Endothelial cell of umbilical vein (primary cell): ENCODE results near the gene SIN3A.

Source experiments
- POLR2A ChIP-seq: IDR thresholded peaks from 2 replicates; pipeline ENCODE4 v1.6.1; 2012; ENCODE audit warnings: low read depth, mild to moderate bottlenecking, control low read depth, low read length
- POLR2AphosphoS5 ChIP-seq: IDR thresholded peaks from 2 replicates; pipeline ENCODE4 v1.6.1; 2012; ENCODE audit warnings: low read depth, mild to moderate bottlenecking, control low read depth, low read length, moderate library complexity; ENCODE audit not compliant: insufficient read depth
- TF ChIP-seq, protein P1 (sequence below), 2 donors: IDR thresholded peaks; 1 replicate in 1 of 2; 2 replicates in 1 of 2; pipeline ENCODE4 v1.5.1; 2011; ENCODE audit warnings: low read length in 2 of 2, mild to moderate bottlenecking in 2 of 2, moderate library complexity in 2 of 2, control low read depth in 1 of 2, inconsistent platforms in 1 of 2, low read depth in 1 of 2; ENCODE audit not compliant: insufficient read depth in 1 of 2; ENCODE audit errors: extremely low read depth in 1 of 2

DNA sequence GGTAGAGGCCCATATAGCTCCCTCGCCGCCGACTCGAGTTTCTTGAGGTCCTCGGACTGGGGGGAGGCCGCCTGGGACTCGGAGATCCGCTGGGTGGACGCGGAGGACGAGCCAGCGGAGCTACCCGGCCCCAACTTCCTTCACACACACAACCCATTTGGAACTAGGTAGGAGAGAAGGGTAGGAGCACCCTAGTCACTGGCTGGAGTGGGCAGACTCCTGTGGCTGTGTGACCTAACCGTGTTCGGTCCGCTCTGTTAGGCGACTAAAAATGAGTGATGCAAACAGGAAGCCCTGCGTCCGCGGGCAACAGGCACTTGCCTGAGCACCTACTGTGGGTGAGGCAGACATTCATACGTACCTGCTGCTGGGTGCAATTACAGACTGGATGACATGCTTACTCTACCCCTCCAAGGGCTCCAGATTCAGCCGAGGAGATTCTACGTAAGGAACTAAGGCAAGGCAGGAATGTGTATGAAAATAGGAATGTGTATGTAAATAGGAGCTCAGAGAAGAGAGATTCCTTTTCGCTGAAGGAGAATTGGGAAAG, 4.6 kb upstream of the SIN3A start:
- TF ChIP-seq POLR2AphosphoS5 (no peak), POLR2A (no peak)
- TF ChIP-seq, protein P1, sequence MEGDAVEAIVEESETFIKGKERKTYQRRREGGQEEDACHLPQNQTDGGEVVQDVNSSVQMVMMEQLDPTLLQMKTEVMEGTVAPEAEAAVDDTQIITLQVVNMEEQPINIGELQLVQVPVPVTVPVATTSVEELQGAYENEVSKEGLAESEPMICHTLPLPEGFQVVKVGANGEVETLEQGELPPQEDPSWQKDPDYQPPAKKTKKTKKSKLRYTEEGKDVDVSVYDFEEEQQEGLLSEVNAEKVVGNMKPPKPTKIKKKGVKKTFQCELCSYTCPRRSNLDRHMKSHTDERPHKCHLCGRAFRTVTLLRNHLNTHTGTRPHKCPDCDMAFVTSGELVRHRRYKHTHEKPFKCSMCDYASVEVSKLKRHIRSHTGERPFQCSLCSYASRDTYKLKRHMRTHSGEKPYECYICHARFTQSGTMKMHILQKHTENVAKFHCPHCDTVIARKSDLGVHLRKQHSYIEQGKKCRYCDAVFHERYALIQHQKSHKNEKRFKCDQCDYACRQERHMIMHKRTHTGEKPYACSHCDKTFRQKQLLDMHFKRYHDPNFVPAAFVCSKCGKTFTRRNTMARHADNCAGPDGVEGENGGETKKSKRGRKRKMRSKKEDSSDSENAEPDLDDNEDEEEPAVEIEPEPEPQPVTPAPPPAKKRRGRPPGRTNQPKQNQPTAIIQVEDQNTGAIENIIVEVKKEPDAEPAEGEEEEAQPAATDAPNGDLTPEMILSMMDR (IDR thresholded peaks at IDR 0.05; ENCODE audit: extremely low read depth in 1 of 2, insufficient read depth in 1 of 2, low read depth in 1 of 2, low read length in 2 of 2) = no peak
